Stimulated activated CD4-positive, alpha-beta T cell treated with anti-CD3 and anti-CD28 coated beads, Interleukin-4, amount 100 ng/mL, for 4 hours (primary cell): Measurements from ENCODE around the gene LY6G6C.
"Not testable (repeated sequence)": the region's sequence is repeated elsewhere in the genome, so short reads cannot be mapped to it uniquely, and the experiment has no call there.

Experiments
- DNase-seq, 2 experiments: peaks; one replicate each; pipeline ENCODE4 v3.0.0-alpha.2; 2020

Gene LY6G6C

DNA sequence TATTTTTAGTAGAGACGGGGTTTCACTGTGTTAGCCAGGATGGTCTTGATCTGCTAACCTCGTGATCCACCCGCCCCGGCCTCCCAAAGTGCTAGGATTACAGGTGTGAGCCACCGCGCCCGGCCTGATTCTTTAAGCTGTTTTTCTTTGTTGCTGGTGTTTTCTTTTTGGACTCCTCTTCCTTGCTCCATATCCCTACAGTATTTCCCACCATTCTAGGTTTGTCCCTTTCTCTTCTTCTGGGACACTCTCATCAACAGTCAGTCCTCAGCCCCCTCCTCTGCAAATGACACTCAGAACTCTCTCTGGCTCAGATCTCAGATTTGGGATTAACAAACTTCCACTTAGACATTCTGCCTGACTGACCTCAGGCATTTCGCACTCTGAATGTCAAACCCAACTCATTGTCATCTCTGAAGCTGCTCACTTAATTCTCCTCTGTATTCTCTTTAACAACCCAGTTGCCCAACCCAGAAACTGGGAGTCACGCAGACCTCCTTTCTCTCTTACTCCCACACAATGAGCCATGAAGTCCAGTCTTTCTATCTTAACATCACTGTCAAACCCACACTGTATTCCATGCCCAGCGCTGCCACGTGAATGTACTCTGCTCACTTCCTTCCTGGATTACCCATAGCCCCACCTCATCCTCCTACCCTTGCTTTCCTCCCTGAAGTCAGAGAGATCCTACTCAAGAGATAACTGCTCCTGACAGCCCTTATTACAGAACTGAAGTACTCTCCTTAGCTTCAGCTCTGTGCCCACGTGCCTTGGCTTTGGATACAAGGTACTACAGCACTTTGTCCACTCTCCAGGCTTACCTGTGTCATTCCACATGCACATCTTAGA, 4.2 kb upstream of the LY6G6C start:
- DNase-seq: no peak

DNA sequence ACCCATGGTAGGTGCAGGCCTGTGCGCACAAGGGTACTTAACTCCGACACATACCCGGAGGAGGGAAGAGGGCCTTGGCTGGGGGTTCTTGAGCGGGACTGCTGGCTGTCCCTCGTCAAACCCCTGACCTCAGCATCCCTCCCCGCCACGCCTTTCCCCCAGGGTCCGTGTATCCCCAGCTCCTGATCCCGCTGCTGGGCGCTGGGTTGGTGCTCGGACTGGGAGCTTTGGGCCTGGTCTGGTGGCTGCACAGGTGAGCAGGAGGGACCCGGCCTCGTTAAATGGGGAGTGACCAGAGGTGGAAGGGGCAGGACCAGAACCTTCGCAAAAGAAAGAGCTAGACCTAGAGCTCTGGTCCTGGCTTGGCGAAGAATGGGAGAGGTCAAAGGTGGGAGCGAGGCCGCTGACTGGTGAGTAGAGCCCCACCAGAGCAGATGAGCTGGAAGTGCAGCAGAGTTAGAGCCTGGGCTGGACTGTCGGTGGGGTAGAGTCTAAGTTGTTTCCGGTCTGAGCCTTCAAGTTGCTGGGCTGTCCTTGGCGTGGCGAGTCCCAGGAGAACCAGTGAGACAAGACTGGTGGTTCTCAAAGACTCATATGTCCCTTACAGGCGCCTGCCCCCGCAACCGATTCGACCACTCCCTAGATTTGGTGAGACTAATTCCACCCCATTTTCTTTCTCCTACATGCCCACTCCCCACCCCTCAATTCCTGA, 2.6 kb upstream of the LY6G6C start:
- DNase-seq: no peak

DNA sequence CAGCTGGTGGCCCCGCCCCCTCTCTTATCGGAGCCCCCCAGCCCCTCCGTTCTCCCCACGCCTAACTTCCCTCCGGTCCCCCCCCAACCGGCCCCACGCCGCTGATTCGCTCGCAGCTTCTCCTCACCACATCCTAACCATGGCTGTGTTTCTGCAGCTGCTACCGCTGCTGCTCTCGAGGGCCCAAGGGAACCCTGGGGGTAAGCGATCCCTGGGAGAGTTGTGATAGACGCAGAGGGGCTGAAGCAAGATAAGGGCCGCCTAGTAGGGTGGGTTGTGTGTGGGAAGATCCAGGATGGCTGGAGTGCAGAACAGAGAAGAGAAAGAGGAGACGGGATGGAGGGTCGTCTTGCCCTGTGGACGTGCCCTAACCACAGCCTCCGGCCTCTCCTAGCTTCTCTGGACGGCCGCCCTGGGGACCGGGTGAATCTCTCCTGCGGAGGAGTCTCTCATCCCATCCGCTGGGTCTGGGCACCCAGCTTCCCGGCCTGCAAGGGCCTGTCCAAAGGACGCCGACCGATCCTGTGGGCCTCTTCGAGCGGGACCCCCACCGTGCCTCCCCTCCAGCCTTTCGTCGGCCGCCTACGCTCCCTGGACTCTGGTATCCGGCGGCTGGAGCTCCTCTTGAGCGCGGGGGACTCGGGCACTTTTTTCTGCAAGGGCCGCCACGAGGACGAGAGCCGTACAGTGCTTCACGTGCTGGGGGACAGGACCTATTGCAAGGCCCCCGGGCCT, 1.9 kb upstream of the LY6G6C start, which contains the start of gene MPIG6B:
TSS of gene MPIG6B (plus strand) at position 129 of the 735 bp plus-strand sequence. CDS start at position 140, 11 bp downstream.
- no peak for DNase-seq

DNA sequence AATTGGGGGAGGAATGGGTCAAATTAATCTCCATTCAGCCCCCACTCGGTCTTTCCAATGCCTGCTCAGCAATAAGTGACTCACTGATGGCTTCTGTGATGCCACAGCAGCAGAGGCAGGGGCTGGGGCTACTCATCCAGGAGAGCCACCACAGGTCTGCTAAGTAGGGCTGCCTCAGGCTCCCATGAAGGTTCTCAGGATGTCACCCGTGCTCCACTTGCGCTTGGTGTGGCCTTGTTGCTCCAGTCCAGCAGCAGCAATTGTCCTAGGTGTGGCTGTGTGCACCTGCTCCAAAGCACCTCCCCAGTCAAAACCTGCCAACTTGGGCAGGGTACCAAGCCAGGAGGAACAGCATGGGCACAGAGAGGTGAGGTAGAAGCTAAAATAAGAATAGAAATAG, 627 bp upstream of the LY6G6C start:
- no peak for DNase-seq

DNA sequence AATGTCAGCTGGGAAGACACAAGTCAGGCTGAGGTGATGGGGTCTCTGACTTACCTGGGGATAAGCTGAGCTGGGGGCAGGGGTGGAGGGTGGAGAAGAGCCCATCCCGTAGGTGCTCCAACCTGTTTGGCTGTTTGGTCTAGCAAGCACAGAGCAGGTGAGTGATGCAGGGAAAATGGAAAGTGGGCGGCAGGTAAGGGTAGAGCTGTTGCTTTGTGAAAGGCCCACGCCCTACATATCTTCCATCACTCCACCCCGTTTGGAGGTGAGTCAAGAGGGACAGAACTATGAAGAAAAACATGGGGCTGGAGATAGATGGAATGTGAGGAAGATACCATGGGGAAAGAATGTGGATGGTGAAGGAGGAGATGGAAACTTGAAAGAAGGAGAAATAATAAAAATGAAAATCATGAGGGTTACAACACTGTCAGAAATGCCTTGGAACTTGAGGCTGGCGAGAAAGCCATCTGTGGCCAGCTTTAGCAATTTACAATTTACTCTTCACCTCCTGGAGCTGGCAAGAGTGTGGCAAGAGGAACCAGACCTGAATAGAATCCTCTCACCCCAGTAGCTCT, 1.3 kb downstream of the LY6G6C start:
- DNase-seq: no peak

DNA sequence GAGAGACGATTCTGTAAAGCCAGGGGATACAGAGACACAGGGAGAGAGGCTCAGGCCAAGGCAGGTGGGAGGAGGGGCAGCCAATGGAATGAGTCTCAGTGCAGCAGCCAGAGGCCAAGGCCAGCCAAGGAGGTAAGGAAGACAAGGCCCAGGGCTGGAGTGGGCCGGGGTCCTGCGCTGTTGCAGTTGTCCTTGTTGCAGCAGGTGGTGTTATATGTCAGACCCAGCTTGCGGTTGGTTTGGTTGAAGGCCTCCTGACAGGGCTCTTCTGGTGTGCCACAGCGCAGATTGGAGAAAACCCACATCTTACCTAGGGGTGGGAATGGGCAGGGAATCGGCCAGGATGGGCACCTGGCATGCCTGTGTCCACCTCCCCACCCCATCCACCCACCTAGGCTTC, 2.5 kb downstream of the LY6G6C start:
- DNase-seq: no peak

DNA sequence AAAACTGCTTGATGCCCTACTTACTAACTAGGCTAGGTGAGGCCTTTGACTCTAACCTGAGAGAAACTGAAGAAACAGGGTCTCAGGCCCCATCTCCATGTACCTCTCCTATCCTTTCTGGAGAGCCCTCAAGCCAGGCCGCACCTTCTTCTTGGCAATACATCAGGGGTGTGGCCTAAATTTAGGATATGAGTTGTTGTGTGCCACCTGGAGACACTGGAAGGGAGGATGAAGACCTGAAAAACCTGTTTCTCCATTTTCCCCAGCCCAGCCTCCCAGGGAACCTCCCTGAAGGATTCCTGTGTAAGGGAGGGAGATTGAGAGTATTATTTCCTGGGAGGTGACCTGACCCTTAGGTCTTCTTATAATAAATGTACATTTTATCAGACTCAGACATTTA, 3.3 kb downstream of the LY6G6C start:
- DNase-seq: no peak

DNA sequence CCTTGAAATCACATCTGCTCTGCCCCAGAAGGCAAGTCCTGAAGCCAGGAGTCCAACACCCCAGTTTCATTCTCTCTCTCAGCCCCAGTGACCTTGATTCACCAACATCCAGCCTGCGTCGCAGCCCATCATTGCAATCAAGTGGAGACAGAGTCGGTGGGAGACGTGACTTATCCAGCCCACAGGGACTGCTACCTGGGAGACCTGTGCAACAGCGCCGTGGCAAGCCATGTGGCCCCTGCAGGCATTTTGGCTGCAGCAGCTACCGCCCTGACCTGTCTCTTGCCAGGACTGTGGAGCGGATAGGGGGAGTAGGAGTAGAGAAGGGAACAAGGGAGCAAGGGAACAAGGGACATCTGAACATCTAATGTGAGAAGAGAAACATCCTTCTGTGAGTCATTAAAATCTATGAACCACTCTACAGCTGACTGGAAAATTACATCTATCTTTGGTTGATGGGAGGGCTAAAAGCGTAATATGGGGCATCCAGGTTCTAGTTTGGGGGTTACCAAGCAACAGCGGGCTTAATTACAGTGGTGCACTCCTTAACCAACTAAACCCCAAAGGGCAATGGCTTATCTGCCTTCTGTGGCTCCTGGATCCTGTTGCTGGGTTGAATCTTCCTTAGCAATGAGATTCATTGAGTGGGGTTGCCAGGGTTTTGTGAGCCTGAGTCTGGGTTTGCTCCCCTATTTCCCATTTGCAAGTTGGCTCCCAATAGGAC, 3.9 kb downstream of the LY6G6C start:
- DNase-seq: no peak

DNA sequence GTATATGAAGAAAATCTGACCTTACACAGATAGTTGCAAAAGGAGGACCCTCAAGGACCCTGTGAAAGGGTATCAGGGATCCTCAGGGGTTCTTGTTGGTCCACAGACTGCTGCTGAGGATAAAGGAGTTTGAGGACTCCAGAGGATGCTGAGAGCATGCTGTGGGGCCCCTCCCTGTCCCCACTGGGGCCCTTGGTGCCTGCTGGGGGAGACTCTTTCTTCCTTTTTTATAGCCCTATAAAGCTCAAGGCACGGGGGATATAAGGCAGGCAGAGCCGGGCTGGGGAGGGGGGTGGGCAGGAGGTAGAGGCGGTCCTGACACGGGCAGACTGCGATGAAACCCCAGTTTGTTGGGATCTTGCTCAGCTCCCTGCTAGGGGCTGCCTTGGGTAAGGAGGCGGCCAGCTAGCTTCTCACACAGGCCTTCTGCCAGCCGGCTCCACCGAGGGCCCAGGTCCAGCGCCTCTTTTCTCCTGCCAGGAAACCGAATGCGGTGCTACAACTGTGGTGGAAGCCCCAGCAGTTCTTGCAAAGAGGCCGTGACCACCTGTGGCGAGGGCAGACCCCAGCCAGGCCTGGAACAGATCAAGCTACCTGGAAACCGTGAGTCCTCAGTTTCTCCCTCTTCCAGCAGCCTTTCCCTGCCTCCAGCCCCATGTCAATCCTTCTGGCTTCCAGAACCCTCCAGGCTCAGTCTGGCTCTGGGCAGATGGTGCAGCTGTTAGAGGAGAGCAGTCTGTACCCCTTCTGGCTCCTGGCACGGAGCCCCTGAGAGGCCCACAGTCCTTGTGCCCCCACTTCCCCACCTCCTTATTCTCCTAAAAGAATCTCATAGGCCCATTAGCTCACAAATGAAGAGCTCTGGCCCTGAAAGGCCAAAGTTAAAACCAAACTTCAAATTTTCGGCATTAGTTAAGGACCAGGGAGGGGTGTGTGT, 6.3 kb downstream of the LY6G6C start, which contains the start of gene LY6G6D:
TSS of gene LY6G6D (plus strand) at position 327 of the 937 bp plus-strand sequence. CDS start at position 335, 8 bp downstream.
- DNase-seq: no peak

DNA sequence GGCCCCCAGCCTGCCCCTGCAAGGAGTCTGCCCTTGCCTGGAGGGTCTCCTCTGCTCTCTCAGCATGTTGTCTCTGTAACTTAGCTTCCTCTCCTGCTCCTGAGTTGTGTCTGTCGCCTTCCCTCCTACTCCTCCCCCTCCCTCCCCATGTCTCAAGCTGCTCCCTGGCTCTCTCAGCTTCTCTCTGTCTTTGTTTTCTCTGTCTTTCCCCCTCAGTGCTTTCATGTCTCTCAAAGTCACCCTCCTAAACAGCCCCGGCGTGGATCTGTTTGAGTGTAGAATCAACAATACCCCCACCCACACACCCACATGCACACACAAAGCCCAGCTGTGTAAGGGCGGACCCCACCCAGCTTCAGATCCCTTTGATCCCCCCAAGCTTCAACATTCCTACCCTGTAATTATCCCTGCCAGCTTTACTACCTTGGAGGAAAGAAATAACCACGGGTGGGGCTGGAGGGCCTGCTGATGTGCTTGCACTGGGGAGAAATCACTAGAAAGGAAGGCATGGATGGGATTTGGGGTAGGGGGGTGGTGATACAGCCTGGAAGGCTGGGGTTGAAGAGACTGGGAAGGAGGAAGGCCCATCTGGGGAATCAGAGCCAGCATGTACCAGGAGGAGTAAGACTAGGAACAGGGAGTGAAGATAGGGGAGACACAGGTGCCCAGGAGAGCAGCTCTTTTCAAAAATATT, 7.4 kb downstream of the LY6G6C start:
- no peak for DNase-seq

DNA sequence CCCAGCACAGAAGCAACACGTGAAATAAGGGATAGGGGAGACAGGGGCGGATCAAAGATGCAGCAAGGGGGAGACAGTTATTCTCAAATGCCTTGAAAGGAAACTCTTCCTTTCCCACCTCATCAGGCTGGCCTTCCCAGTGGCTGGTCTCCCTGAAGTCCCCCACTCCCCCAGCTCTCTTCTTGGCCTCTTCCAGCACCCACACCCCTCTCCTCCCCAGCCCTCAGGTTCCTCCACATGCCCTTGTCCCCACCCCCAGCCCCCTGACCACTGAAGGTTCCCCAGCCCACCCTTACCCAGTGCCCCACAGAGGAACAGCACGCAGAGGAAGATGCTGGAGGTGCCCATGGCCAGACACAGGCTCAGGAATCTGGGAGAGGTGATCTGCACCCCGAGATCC, 8.1 kb downstream of the LY6G6C start:
- DNase-seq: no peak

DNA sequence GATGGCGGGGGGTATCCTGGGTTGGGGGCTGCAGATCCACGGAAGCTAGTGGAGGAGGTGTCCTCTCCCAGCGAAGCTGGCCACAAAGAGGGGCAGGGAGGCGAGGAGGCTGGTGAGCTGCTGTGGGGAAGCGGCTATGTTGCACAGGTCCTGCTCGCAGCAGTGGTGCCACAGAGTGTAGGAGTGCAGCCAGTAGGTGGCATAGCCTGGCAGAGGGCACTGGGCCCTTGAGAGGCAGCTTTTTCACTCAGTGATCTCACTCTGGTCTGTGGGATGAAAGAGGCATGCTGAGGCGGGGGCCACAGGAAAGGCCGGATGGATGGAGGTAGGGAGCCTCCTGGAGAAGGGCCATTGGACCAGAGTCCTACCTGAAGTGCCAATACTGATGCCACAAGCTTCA, 9.2 kb downstream of the LY6G6C start:
- no peak for DNase-seq

DNA sequence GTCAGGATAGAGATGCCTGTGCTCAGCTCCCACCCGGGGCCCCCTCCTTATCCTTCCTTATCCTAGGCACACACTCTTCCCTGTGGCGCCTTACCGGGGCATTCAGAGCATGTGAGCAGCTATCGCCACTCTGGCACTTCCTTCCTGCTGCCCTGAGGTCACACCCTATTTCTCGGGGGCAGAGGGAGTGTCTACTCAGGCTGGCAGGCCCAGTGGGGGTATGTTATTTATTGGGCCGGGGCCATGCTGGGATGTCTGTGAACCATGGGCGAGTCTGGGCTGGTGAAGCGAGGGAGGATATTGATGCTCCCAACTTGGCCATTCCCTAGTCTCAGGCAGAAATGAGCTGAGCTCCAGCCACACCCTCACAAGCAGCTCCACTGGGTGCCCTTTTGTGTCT, 10.3 kb downstream of the LY6G6C start:
- no peak for DNase-seq

DNA sequence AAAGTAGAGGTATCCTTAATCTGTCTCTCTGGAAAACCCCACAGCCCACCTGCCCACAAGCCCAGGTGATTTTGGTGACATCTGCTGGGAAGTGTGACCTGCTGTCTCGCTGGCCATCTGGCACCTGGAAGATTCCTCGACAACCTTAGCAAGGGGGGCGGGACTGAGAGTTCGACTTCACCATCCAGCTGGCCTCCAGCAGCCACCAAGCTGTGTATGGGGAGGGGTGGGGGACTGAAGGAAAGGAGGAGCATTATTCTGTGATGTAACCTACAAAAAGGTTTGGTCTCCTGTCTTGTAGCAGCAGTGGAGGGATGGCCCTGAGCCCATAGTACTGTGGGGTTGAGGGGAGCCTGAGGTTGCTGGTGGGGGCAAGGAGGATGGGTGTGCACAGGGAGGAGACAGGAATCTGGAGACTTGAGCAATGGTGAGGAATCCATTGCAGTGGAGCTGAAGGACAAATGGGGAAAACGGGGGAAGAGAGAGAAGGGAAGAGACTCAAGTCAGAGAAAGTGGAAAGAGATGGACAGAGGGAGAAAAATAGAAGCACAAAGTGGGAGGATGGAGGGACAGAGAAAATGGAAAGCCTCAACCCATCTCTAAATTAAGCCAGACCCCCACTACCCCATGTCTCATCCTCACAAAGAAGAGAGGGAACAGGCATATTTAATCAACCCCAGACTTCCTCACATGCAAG, 10.9 kb downstream of the LY6G6C start:
- DNase-seq: no peak

DNA sequence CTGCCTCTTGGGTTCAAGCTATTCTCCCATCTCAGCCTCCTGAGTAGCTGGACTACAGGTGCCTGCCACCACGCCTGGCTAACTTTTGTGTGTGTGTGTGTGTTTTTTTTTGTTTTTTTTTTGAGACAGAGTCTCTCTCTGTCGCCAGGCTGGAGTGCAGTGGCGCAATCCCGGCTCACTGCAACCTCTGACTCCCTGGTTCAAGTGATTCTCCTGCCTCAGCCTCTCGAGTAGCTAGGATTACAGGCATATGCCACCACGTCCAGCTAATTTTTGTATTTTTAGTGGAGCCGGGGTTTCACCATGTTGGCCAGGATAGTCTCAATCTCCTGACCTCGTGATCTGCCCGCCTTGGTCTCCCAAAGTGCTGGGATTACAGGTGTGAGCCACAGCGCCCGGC, 12.4 kb downstream of the LY6G6C start:
- not testable (repeated sequence) for DNase-seq

DNA sequence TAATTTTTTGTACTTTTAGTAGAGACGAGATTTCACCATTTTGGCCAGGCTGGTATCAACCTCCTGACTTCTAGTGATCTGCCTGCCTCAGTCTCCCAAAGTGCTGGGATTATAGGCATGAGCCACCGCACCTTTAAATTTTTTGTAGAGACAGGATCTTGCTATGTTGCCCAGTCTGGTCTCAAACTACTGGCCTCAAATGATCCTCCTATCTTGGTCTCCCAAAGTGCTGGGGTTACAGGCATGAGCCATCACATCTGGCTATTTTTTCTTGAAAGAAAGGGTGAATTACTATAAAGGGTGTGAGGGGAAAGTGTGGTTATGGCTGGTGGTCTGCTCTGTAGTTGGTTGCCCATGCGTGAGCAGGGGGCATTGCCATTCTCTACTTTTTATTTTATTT, 13.3 kb downstream of the LY6G6C start:
- no peak for DNase-seq

DNA sequence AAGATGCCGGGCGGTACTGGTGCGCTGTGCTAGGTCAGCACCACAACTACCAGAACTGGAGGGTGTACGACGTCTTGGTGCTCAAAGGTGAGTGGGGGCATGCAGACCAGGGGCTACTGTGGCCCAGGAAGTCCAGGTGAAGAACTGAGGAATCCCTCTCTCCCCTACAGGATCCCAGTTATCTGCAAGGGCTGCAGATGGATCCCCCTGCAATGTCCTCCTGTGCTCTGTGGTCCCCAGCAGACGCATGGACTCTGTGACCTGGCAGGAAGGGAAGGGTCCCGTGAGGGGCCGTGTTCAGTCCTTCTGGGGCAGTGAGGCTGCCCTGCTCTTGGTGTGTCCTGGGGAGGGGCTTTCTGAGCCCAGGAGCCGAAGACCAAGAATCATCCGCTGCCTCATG, 13.8 kb downstream of the LY6G6C start:
- no peak for DNase-seq

DNA sequence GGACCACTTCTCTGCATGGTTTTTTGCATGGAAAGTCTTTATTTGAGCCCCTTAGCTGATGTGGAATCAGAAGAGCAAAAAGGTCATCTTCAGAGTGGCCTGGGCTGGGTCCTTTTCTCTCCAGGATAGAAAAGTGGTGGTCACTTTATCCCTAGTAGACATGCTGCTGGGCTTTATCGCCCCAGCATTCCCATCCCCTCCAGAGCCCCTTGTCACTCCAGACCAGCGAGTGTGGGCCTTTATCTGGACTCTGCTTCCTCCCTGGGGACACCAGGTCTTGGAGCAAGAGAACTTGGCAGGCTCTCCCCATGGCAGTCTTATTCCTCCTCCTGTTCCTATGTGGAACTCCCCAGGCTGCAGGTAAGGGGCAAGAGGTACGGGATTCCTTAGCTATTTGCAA, 14.9 kb downstream of the LY6G6C start, which contains the start of gene LY6G6F:
TSS of gene LY6G6F (plus strand) at position 268 of the 400 bp plus-strand sequence. CDS start at position 309, 41 bp downstream.
- no peak for DNase-seq

DNA sequence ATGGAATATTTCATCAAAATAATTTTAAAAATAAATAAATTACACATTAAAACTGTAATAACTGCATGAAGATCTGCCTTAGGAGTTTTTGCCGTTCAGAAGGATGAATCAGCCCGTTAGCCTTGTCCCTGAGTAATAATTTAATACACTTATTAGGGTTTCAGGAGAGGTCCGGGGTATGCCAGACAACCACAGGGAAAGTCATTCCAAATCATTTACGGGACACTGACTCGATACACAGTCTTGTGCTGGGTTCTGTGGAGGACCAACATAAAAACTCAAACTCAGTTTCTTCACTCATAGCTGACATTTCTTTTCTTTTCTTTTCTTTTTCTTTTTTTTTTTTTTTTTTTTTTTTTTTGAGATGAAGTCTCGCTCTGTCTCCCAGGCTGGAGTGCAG, 15.6 kb downstream of the LY6G6C start:
- no peak for DNase-seq
